Psoas muscle (tissue), 8 donors: ENCODE results near the gene TNC. TPM values are rescaled to one million over a fixed set of nuclear protein-coding genes. Genes with fewer than 3 reads are reported as not detected.

Experiments
- ATAC-seq, 4 donors: fragments of 200-7000 bp; cut with Tn5 transposase; one replicate each; pipeline ENCODE4 v1.9.1; 2020; ENCODE audit warnings: moderate library complexity in 3 of 4, mild to moderate bottlenecking in 2 of 4
- DNase-seq, 2 donors: peaks; one replicate each; pipeline ENCODE4 v3.0.0-alpha.2; 2020
- H3K27ac ChIP-seq: fragments of 200-600 bp; one replicate; pipeline ENCODE4 v1.8.0; 2022
- H3K27me3 ChIP-seq, 3 donors: fragments of 200-600 bp in 1 of 3; one replicate each; pipeline versions ENCODE4 v1.6.1 to v1.8.0; 2013 to 2022; ENCODE audit warnings: low read length in 2 of 3, mild to moderate bottlenecking in 2 of 3, moderate library complexity in 1 of 3; ENCODE audit not compliant: insufficient read depth in 3 of 3
- H3K36me3 ChIP-seq, 2 donors: fragments of 200-600 bp in 1 of 2; one replicate each; pipeline versions ENCODE4 v1.6.1 to v1.8.0; 2013 to 2022; ENCODE audit warnings: low read depth in 1 of 2, mild to moderate bottlenecking in 1 of 2, moderate library complexity in 1 of 2; ENCODE audit not compliant: insufficient read depth in 1 of 2
- H3K4me1 ChIP-seq: fragments of 200-600 bp; one replicate; pipeline ENCODE4 v1.8.0; 2022
- H3K4me3 ChIP-seq: fragments of 200-600 bp; one replicate; pipeline ENCODE4 v1.8.0; 2022; ENCODE audit warnings: mild to moderate bottlenecking
- H3K9me3 ChIP-seq: fragments of 200-600 bp; one replicate; pipeline ENCODE4 v1.8.0; 2022
- CTCF ChIP-seq: fragments of 200-600 bp; IDR thresholded peaks from one replicate; pipeline ENCODE4 v1.8.0; 2022; ENCODE audit warnings: antibody characterized with exemption
- WGBS, 3 donors: extraction: QIAGEN DNeasy Blood & Tissue Kit; methylation state at CpG; one replicate each; pipeline versions ENCODE4 v1.1.6 to v1.1.7; 2013; 5-methylcytosine and 5-hydroxymethylcytosine counted together
- intact Hi-C, 2 donors: fragments of 100-400 bp; cut with DNase I; formaldehyde crosslinking; loops; one replicate each; pipeline versions ENCODE4 v1.11.0 to v1.14.2; 2022
- polyA plus RNA-seq, 3 donors: library from polyadenylated mRNA; stranded (reverse); fragments of 200-250 nt; gene quantifications; one replicate each; pipeline ENCODE4 v1.2.3, GENCODE V29; 2013
- total RNA-seq, 4 donors: library from RNA; stranded (reverse); fragmentation: NEBNext Ultra II Directional in 2 of 4; extraction: Animal tissue kit (Norgen Biotek cat#: 25700) in 2 of 4; gene quantifications; one replicate each; pipeline versions ENCODE4 v1.2.1 to v1.2.4, GENCODE V29; 2021 to 2023
- donor health status: healthy with polysubstance abuse.
- donor health status: DM: no; HTN: no; CAD: no; lungs with moderate emphysema.
- donor health status: Bipolar disorder and iron deficiency.
- donor health status: healthy.
- donor health status: DM: yes; HTN: yes; CAD: no.
- donor health status: DM: no; HTN: no; CAD: no.
- donor health status: DM: no; HTN: no; CAD: no.
- donor health status: DM: yes; HTN: yes; CAD: no.

The TNC gene
- total and polyA plus RNA-seq, 7 donors: 1.0 to 94.7 (median 2.8) TPM

DNA sequence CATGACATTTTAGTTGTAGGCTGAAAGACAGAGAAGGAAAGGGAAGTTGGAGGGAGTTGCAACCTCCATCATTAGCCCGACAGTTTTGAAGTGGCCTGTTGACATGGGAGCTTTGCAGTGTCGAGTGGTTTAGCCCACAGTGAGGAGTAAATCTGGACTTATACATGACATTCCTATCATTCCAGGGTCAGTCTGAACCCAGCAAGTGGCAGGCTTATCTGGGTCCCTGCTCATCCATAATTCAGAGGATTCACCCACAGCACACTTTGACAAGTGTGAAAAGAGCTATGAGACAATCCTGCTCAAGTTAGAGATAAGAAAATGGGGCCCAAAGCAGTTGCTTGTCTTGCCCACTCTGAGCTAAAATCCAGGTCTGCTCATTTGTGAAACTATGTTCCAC, 8.4 kb upstream of the TNC start:
- Histone ChIP-seq H3K4me3 (no peak overlapping the region), H3K27ac (no peak overlapping the region), H3K36me3 (no peaks in the 10 kb centered on the region), H3K9me3 (peaks cover 2% of the 10 kb centered on the region), H3K4me1 (no peaks in the 10 kb centered on the region), H3K27me3 (peaks cover 0 to 6% (median 0%) of the 10 kb centered on the region in 3 donors)
- WGBS, 3 donors: 69 to 84% (median 76%) methylated on average over 2 of the region's 2 CpGs
- no peak for ATAC-seq
- no peak for DNase-seq
- intact Hi-C loops: loop anchor here in 1 of 2 donors (10.0 kb wide), 1 partner anchor 58 kb away; no protein-coding TSS in a partner anchor
- no peak for TF ChIP-seq CTCF

DNA sequence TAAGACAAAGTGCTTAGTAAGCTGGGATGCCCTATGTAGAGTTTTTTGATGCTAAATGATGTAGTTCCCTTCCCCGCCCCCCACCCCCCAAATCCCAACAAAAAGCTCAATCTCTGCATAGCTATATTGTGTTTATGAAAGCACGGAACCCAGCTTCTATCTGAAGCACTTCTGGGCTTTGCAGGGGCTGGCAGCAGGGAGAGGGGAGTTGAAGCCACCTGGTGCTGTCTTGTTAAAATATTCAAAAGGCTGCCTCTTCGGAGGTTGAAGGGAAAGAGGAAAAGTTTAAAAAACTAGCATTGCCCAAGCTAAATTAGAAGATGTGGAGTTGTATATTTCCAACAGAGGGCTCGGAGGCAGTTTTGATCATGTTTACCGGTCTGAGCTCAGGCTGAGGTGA, 5.0 kb upstream of the TNC start:
- Histone ChIP-seq H3K27me3 (peaks cover 0 to 11% (median 5%) of the 10 kb centered on the region in 3 donors), H3K9me3 (peaks cover 1% of the 10 kb centered on the region), H3K36me3 (no peaks in the 10 kb centered on the region), H3K4me1 (no peaks in the 10 kb centered on the region), H3K27ac (no peak overlapping the region), H3K4me3 (no peak overlapping the region)
- intact Hi-C loops: loop anchor here in 1 of 2 donors (10.0 kb wide), 1 partner anchor 62 kb away; no protein-coding TSS in a partner anchor
- WGBS, 3 donors: 49 to 69% (median 52%) methylated on average over 5 of the region's 5 CpGs
- DNase-seq (no peak), ATAC-seq (no peak)
- TF ChIP-seq CTCF: no peak

DNA sequence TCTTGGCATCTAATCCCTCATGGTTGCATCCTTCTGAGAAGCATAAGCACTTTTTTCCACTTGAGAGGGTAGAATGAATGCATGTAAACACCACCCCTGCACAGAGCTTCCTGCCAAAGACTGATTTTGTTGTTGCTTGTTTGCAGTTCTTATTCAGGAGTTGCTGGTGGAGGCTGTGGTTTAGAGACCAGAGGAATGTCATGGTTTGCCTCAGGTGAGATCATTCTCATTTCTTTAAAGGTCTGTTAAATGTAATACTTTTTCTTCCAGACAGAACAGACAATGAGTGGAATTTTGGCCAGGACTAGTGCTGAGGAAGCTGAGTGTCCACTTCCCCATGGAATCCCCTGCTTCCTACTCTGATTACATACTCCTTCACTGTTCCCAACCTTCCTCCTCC, 3.2 kb upstream of the TNC start:
- intact Hi-C loops: loop anchor here in 1 of 2 donors (10.0 kb wide), 1 partner anchor 64 kb away; no protein-coding TSS in a partner anchor
- H3K4me1 ChIP-seq: no peaks in the 10 kb centered on the region
- ATAC-seq: no peak
- H3K27me3 ChIP-seq: peaks cover 4 to 22% (median 5%) of the 10 kb centered on the region in 3 donors
- no peak for DNase-seq
- no peak for TF ChIP-seq CTCF
- no peak overlapping the region for H3K27ac ChIP-seq
- no peaks in the 10 kb centered on the region for H3K36me3 ChIP-seq
- H3K4me3 ChIP-seq: no peak overlapping the region
- no peaks in the 10 kb centered on the region for H3K9me3 ChIP-seq

DNA sequence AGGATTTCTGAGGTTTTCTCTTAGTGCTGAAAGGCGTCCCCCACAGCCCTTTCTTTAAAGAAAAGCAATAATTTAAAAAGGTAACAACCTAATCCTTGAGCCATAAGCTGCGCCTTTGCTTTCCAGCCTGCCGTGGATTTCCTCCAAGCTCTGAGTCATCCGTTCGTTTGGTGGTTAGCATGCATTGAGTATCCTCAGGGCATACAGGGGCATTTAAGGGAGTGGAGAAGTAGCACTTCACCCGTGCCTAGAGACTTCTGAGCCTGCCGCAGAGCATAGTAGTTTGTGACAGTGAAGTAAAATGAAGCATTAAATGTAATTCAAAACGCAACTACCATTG, 892 bp upstream of the TNC start:
- peak; percentile 71 to 87 (median 78) for ATAC-seq
- DNase-seq: peak in 1 of 2 donors; percentile 32
- intact Hi-C loops: no loop called here
- 3 to 5% (median 3%) methylated on average over 8 of the region's 8 CpGs for WGBS, 3 donors
- Histone ChIP-seq H3K4me1 (no peaks in the 10 kb centered on the region), H3K9me3 (no peaks in the 10 kb centered on the region), H3K36me3 (no peaks in the 10 kb centered on the region), H3K27me3 (peaks cover 4 to 29% (median 5%) of the 10 kb centered on the region in 3 donors), H3K27ac (no peak overlapping the region), H3K4me3 (no peak overlapping the region)
- no peak for TF ChIP-seq CTCF
